Measurements from ENCODE around the gene MADCAM1. TPM values are rescaled to one million over a fixed set of nuclear protein-coding genes. Genes with fewer than 3 reads are reported as not detected.

Gene MADCAM1
- total RNA-seq, 2 donors from 2014 or later: 4.5 to 7.3 TPM

DNA sequence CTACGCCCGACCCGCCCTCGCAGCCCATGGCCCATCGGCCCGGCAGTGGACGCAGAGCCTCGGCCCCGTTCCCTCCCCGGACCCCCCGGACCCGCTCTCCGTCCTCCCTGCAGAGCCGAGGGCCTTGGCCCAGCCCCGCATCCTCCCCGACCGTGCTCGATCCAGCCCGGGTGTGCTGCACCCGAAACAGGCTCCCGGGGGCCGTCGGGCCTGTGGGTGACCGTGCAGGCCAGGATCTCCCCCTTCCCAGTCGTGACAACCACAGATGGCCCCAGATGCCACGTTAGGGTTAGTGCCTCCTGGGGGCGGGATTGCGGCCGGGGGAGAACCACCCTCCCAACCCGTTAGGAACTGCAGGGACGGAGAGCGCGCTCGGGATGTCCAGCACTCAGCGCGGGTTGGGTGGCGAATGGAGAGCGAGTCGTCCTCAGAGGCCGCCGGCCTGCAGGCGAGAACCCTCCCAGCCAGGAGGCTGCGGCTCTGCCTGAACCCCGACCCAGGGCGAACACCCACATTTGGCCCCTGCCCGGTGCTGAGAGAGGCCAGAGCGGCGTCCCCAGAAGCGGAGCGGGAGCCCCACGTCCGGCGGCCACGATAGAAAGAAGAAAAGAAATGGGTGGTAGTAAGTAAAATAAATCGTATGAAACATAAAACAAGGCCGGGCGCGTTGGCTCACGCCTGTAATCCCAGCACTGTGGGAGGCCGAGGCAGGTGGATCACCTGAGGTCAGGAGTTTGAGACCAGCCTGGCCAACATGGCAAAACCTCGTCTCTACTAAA is 6.7 kb upstream of the MADCAM1 start:
- Histone ChIP-seq H3K9me3 (no peaks in the 10 kb centered on the region), H3K9ac (ENCODE audit: low read depth in 2 of 2, low read length in 2 of 2) (peak overlapping the region; percentile 74 to 98), H3K36me3 (no peaks in the 10 kb centered on the region), H3K4me3 (peak overlapping the region; percentile 99), H3K27me3 (peaks cover 4% of the 10 kb centered on the region), H3K27ac (peak overlapping the region; percentile 98), H3K4me1 (peaks cover 7% of the 10 kb centered on the region)
- intact Hi-C loops (cut with DNase I): no loop called here
- no peak for DNase-seq
- no peak for TF ChIP-seq CTCF (IDR thresholded peaks at IDR 0.05)

- intact Hi-C loops (cut with DNase I): no loop called here
- no peak overlapping the region for H3K4me3 ChIP-seq
- no peak overlapping the region for H3K9ac ChIP-seq (ENCODE audit: low read depth in 2 of 2, low read length in 2 of 2)
- DNase-seq: no peak
- H3K36me3 ChIP-seq: no peaks in the 10 kb centered on the region
- peaks cover 8% of the 10 kb centered on the region for H3K27me3 ChIP-seq
- TF ChIP-seq CTCF (IDR thresholded peaks at IDR 0.05): no peak
- no peaks in the 10 kb centered on the region for H3K9me3 ChIP-seq
- no peak overlapping the region for H3K27ac ChIP-seq
- H3K4me1 ChIP-seq: peaks cover 7% of the 10 kb centered on the region
Observed at GRCh38 chr19:491146-491741, 5.0 kb upstream of the MADCAM1 start.

GRCh38 chr19:492091-492531 is 4.2 kb upstream of the MADCAM1 start:
- Histone ChIP-seq H3K27ac (no peak overlapping the region), H3K4me1 (peaks cover 7% of the 10 kb centered on the region), H3K9ac (ENCODE audit: low read depth in 2 of 2, low read length in 2 of 2) (no peak overlapping the region), H3K36me3 (no peaks in the 10 kb centered on the region), H3K9me3 (no peaks in the 10 kb centered on the region), H3K27me3 (peaks cover 10% of the 10 kb centered on the region), H3K4me3 (no peak overlapping the region)
- no peak for DNase-seq
- TF ChIP-seq CTCF (IDR thresholded peaks at IDR 0.05): no peak
- intact Hi-C loops (cut with DNase I): no loop called here

GRCh38 chr19:493391-494170 is 2.7 kb upstream of the MADCAM1 start:
- H3K27me3 ChIP-seq: peaks cover 21% of the 10 kb centered on the region
- no peak overlapping the region for H3K9ac ChIP-seq (ENCODE audit: low read depth in 2 of 2, low read length in 2 of 2)
- H3K36me3 ChIP-seq: no peaks in the 10 kb centered on the region
- no peak for DNase-seq
- no peak for TF ChIP-seq CTCF (IDR thresholded peaks at IDR 0.05)
- no peaks in the 10 kb centered on the region for H3K9me3 ChIP-seq
- no peak overlapping the region for H3K27ac ChIP-seq
- intact Hi-C loops (cut with DNase I): no loop called here
- peaks cover 7% of the 10 kb centered on the region for H3K4me1 ChIP-seq
- H3K4me3 ChIP-seq: no peak overlapping the region

GRCh38 chr19:494171-495080 is 1.9 kb upstream of the MADCAM1 start:
- no peak for DNase-seq
- H3K9ac ChIP-seq (ENCODE audit: low read depth in 2 of 2, low read length in 2 of 2): no peak overlapping the region
- no peak for TF ChIP-seq CTCF (IDR thresholded peaks at IDR 0.05)
- H3K9me3 ChIP-seq: no peaks in the 10 kb centered on the region
- H3K27me3 ChIP-seq: peaks cover 28% of the 10 kb centered on the region
- no peak overlapping the region for H3K27ac ChIP-seq
- intact Hi-C loops (cut with DNase I): no loop called here
- no peaks in the 10 kb centered on the region for H3K36me3 ChIP-seq
- H3K4me1 ChIP-seq: peaks cover 7% of the 10 kb centered on the region
- H3K4me3 ChIP-seq: no peak overlapping the region

All from colonic mucosa (tissue), 4 donors.